ENCODE results near the gene SURF4. TPM values are rescaled to one million over a fixed set of nuclear protein-coding genes. Genes with fewer than 3 reads are reported as not detected.
"Not testable (repeated sequence)": the region's sequence is repeated elsewhere in the genome, so short reads cannot be mapped to it uniquely, and the experiment has no call there.

Gene SURF4
- total and polyA plus RNA-seq, 5 experiments from 2014 or later = 68.7 to 146 (median 107) TPM

DNA sequence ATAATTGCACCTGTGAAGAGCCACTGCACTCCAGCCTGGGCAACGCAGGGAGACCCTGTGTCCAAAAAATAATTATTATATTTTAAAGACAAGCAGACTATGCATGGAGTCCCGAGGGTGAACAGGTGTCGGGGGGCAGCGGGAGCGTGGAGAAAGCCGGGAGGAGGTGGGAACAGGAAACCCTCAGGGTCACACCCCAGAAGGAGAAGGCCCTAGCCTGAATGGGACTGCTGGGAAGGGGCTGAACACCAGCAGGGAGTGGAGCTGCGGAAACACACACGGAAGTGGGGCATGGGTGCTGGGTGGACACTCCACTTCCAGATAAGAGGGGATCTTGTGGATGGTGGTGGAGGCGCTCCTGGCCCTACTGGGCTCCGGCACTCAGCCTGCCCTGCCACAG is 52.6 kb downstream of the SURF4 start:
- POLR2A ChIA-PET = no interaction called here
- Mint-ChIP-seq H3K4me1 (peaks cover 0 to 4% (median 1%) of the 10 kb centered on the region in 4 donors), H3K27me3 (no peaks in the 10 kb centered on the region), H3K27ac (no peak overlapping the region), H3K36me3 (no peaks in the 10 kb centered on the region), H3K9me3 (no peaks in the 10 kb centered on the region), H3K4me3 (no peak overlapping the region)
- no peak for ATAC-seq
- no peak for DNase-seq

DNA sequence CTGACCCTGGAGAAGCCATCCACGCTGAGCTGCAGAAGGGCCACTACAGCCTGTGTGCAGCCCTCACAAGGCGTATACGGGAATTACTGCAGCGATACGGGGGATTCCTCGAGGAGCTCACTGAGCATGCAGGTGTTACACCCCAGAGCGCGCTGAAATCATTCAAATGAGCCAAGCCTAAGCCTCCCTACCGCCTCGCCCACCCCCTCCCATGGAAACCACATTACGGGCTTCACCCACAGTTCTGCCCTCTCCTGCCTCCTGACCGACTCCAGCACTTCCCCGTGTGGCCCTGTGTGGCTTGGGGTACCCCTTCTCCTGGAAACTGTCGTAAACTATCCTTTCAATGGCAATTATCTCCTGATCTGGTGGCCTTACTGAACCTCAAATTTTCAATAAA is 53.2 kb downstream of the SURF4 start:
- POLR2A ChIA-PET = no interaction called here
- no peaks in the 10 kb centered on the region for H3K27me3 Mint-ChIP-seq
- peaks cover 0 to 4% (median 0%) of the 10 kb centered on the region in 4 donors for H3K4me1 Mint-ChIP-seq
- H3K4me3 Mint-ChIP-seq = no peak overlapping the region
- H3K27ac Mint-ChIP-seq = peak overlapping the region in 3 of 10 donors; percentile 20 to 37 (median 29)
- ATAC-seq (no peak), DNase-seq (no peak)
- H3K9me3 Mint-ChIP-seq = no peaks in the 10 kb centered on the region
- H3K36me3 Mint-ChIP-seq = no peaks in the 10 kb centered on the region

DNA sequence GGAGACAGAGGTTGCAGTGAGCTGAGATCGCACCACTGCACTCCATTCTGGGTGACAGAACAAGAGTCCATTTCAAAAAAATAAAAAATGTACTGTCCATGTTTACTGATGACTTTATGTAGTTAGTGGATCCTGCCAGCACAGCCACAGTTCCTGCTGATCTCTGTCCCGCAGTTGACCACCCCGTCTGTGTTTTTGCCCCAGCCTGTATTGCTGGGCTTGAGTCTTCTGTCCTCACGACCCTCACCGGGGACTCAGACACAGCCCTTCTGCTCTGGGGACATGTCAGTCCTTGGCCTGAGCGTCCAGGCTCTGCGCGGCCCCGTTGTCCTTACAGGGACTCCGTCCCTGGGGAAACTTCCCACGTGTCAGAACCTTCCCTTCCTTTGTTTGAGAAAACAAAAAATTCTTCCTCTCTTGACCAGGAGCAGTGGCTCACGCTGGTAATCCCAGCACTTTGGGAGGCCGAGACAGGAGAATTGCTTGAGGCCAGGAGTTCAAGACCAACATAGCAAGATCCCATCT is 54.4 kb downstream of the SURF4 start:
- no peak for DNase-seq
- Mint-ChIP-seq H3K27ac (peak overlapping the region in 2 of 10 donors; percentile 15 to 78), H3K9me3 (no peaks in the 10 kb centered on the region), H3K4me3 (no peak overlapping the region), H3K27me3 (no peaks in the 10 kb centered on the region), H3K4me1 (peaks cover 0 to 3% (median 0%) of the 10 kb centered on the region in 4 donors), H3K36me3 (no peaks in the 10 kb centered on the region)
- POLR2A ChIA-PET = no interaction called here
- no peak for ATAC-seq

DNA sequence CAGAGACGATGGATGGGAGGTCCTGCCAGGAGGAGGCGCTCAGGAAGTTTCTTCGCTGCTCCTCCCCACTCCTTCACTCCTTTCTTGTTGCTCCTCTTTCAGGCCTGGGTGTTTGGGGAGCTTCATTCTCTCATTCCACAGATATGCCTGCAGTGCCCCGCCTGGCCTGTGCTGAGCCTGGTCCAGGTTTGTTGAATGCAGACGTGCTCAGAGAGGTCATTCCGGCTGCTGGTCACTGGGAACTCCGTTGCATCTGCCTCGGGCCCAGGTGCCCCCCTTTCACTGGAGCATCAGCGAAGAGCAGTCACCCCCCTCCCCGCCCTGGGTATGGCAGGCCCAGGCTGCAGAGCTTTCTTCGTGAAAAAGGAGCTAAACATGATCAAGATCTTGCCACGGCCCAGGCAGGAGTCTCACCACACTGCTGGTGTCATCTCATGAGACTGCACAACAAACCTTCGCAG is 55.4 kb downstream of the SURF4 start:
- DNase-seq = no peak
- POLR2A ChIA-PET = no interaction called here
- peak overlapping the region in 1 of 10 donors; percentile 78 for H3K27ac Mint-ChIP-seq
- H3K4me1 Mint-ChIP-seq = no peaks in the 10 kb centered on the region
- H3K27me3 Mint-ChIP-seq = peaks cover 0 to 4% (median 0%) of the 10 kb centered on the region in 5 donors
- no peak for ATAC-seq
- no peaks in the 10 kb centered on the region for H3K36me3 Mint-ChIP-seq
- H3K4me3 Mint-ChIP-seq = no peak overlapping the region
- H3K9me3 Mint-ChIP-seq = peaks cover 0 to 4% (median 0%) of the 10 kb centered on the region in 9 donors

DNA sequence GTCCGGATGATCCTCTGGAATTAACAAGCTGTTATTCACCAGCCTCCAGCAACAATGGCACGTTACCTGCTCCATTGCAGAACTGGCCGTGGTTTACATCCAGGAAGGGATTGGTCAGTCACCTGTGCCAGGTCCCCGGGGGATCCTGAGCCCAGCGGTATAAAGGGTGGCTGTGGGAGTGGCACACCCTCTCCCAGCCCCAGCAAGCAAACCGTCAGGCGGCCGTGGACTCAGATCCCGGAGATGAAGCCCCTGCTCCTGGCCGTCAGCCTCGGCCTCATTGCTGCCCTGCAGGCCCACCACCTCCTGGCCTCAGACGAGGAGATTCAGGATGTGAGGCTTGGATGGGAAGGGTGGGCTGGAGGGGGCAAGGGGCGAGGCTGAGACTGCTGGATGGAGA is 58.3 kb downstream of the SURF4 start:
- H3K4me3 Mint-ChIP-seq, H3K27me3 Mint-ChIP-seq, H3K4me1 Mint-ChIP-seq, DNase-seq, H3K27ac Mint-ChIP-seq, H3K36me3 Mint-ChIP-seq, H3K9me3 Mint-ChIP-seq, POLR2A ChIA-PET, ATAC-seq: not testable (repeated sequence)

DNA sequence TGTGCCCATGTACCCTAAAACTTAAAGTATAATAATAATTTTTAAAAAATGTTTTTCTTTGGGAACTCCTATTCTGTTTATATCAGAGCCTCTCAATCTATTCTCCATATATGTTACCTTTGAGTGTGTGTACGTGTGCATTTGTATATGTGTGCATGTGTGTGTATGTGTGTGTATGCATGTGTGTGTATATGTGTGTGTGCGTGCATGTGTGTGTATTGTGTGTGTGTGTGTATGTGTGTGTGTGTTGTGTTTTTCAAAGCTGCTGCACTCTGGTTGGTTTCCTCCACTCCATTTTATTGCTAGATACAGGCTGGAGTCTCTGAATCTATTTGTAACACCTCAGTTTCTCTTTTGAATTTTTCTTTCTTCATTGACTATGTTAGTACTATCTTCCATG is 59.9 kb downstream of the SURF4 start:
- DNase-seq (no peak), ATAC-seq (no peak)
- no peak overlapping the region for H3K4me3 Mint-ChIP-seq
- no peaks in the 10 kb centered on the region for H3K4me1 Mint-ChIP-seq
- H3K27me3 Mint-ChIP-seq = peaks cover 0 to 4% (median 0%) of the 10 kb centered on the region in 5 donors
- POLR2A ChIA-PET = no interaction called here
- no peaks in the 10 kb centered on the region for H3K36me3 Mint-ChIP-seq
- no peak overlapping the region for H3K27ac Mint-ChIP-seq
- peaks cover 0 to 6% (median 0%) of the 10 kb centered on the region in 9 donors for H3K9me3 Mint-ChIP-seq

Other genes starting within 250 kb of the SURF4 start
- 1 to 10 TPM; 4.1 to 4.9 TPM for gene GBGT1, start 212.1 kb downstream of the SURF4 start, total RNA-seq
- not detected for gene GBGT1, start 212.1 kb downstream of the SURF4 start, polyA plus RNA-seq
- gene OBP2B, start 166.8 kb downstream of the SURF4 start, total RNA-seq = not detected
- gene OBP2B, start 166.8 kb downstream of the SURF4 start, polyA plus RNA-seq = not detected
- gene ABO, start 100.9 kb downstream of the SURF4 start, total RNA-seq = not detected
- not detected for gene ABO, start 100.9 kb downstream of the SURF4 start, polyA plus RNA-seq
- 10 to 100 TPM; 29.8 to 34.1 TPM for gene SURF6, start 39.9 kb downstream of the SURF4 start, total RNA-seq
- gene SURF6, start 39.9 kb downstream of the SURF4 start, polyA plus RNA-seq = 10 to 100 TPM in 2 of 3 donors, 1 to 10 TPM in 1; 4.9 to 16.9 (median 10.1) TPM
- 10 to 100 TPM; 38.2 to 46.4 TPM for gene MED22, start 27.9 kb downstream of the SURF4 start, total RNA-seq
- gene MED22, start 27.9 kb downstream of the SURF4 start, polyA plus RNA-seq = 10 to 100 TPM; 10.3 to 20.6 (median 17.5) TPM
- 1,000 to 10,000 TPM; 2,300 to 2,355 TPM for gene RPL7A, start 27.8 kb downstream of the SURF4 start, total RNA-seq
- gene RPL7A, start 27.8 kb downstream of the SURF4 start, polyA plus RNA-seq = 1,000 to 10,000 TPM; 1,183 to 1,387 (median 1,313) TPM
- 10 to 100 TPM; 58.7 to 59.5 TPM for gene SURF1, start 19.6 kb downstream of the SURF4 start, total RNA-seq
- gene SURF1, start 19.6 kb downstream of the SURF4 start, polyA plus RNA-seq = 100 to 1,000 TPM in 2 of 3 donors, 10 to 100 TPM in 1; 90.6 to 119 (median 112) TPM
- 10 to 100 TPM; 22.8 to 24.7 TPM for gene SURF2, start 19.5 kb downstream of the SURF4 start, total RNA-seq
- 10 to 100 TPM; 39.8 to 52.0 (median 49.9) TPM for gene SURF2, start 19.5 kb downstream of the SURF4 start, polyA plus RNA-seq
- gene STKLD1, start 306 bp upstream of the SURF4 start, total RNA-seq = 1 to 10 TPM; 1.2 to 1.3 TPM
- gene STKLD1, start 306 bp upstream of the SURF4 start, polyA plus RNA-seq = 1 to 10 TPM in 1 of 3 donors, under 1 TPM in 1, not detected in 1; 0.35 to 2.3 TPM
- 10 to 100 TPM; 42.4 to 45.6 TPM for gene REXO4, start 42.0 kb upstream of the SURF4 start, total RNA-seq
- 10 to 100 TPM; 15.9 to 30.5 (median 24.4) TPM for gene REXO4, start 42.0 kb upstream of the SURF4 start, polyA plus RNA-seq
- gene ADAMTS13, start 46.3 kb upstream of the SURF4 start, total RNA-seq = 1 to 10 TPM; 3.8 to 4.0 TPM
- gene ADAMTS13, start 46.3 kb upstream of the SURF4 start, polyA plus RNA-seq = under 1 TPM; 0.10 to 0.99 (median 0.41) TPM
- gene CACFD1, start 83.9 kb upstream of the SURF4 start, total RNA-seq = 1 to 10 TPM; 4.4 to 4.9 TPM
- 1 to 10 TPM; 2.5 to 3.7 (median 3.5) TPM for gene CACFD1, start 83.9 kb upstream of the SURF4 start, polyA plus RNA-seq
- gene SLC2A6, start 103.0 kb upstream of the SURF4 start, total RNA-seq = 1 to 10 TPM; 8.4 to 8.7 TPM
- gene SLC2A6, start 103.0 kb upstream of the SURF4 start, polyA plus RNA-seq = 1 to 10 TPM; 4.0 to 6.0 (median 5.6) TPM
- not detected for gene MYMK, start 148.9 kb upstream of the SURF4 start, total RNA-seq
- not detected for gene MYMK, start 148.9 kb upstream of the SURF4 start, polyA plus RNA-seq
- gene ADAMTSL2, start 158.6 kb upstream of the SURF4 start, total RNA-seq = under 1 TPM; 0.44 to 0.66 TPM
- gene ADAMTSL2, start 158.6 kb upstream of the SURF4 start, polyA plus RNA-seq = under 1 TPM in 2 of 3 donors, not detected in 1; 0.03 to 0.14 TPM
- not detected for gene FAM163B, start 233.3 kb upstream of the SURF4 start, total RNA-seq
- gene FAM163B, start 233.3 kb upstream of the SURF4 start, polyA plus RNA-seq = not detected